NCI-H524 treated with DMSO at 0.1 percent for 48 hours (cell line): ENCODE measurements around the gene ROBO2.

ENCODE experiments used
- DNase-seq: peaks from one replicate; lab custom pipeline; 2025; lab: John Stamatoyannopoulos, UW

The ROBO2 gene

DNA sequence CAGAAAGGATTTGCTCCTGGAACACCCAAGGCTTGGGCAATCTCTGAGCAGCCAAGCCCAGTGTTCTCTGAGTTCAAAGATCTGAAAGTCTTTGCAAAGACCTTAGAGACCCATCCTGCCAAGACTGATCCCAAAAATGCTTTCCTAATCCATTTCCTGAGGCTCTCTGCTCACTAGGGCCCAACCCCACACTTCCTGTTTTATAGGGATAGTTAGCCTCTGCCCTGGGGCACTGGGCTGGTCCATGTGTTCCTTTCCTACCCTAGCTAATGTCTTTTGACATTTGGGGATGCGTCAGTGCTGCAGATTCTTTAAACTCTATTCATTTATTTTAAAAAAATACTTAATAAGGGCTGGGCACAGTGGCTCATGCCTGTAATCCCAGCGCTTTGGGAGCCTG is 372.7 kb downstream of the ROBO2 start:
- no peak for DNase-seq

DNA sequence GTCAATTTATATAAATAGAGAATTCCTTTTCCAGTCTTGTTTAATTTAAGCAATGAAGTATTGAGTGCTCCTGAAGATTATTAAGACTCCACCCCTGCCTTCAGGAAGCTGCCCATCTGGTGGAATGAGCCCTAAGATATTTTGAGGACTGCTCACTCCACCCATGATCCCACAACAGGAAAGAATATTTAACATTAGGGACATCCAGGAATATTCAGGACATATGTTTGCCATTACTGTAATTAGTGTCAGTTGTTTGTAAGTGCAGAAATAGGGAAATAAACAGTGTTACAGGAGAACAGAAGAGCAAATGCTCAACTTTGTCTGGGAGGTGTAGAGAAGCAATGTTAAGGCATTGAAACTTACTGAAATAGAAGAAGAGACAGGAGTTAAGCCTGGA is 375.0 kb downstream of the ROBO2 start:
- no peak for DNase-seq

DNA sequence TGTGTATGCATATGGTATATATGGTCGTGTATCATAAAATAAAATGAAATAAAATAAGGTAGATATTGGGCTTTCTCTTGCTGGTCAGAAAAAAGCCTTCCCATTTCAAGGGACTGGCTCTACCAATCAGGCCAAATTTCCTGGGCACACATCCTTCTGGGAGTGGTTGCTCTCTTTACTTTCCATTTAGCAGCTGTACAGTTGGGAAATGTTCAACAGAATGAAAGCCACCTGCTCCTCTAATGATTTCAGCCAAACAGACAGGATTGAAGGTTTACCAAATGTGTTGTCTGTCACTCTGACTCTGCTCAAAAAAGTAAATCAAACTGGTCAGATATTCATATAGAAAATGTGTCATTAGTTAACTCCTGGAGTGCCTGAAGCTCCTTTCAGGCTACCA is 380.4 kb downstream of the ROBO2 start:
- no peak for DNase-seq

DNA sequence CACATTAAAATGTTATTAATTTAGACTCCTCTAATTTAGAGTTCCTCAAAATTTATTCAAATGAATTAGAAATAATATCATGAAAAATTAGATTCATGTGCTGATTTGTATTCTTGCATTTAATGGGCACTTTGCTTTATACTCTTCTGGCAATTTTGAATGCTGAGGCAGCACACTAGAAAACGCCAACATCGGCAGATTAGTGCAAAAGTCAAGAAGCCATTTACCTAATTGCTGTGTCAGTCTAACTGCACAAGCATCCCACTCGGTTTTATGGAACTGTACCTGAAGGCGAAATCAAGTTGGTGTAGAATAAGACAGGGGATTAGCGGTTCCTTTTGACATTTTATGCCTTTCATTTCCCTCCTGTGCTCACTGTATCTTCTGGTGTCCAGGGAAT is 382.0 kb downstream of the ROBO2 start:
- no peak for DNase-seq

DNA sequence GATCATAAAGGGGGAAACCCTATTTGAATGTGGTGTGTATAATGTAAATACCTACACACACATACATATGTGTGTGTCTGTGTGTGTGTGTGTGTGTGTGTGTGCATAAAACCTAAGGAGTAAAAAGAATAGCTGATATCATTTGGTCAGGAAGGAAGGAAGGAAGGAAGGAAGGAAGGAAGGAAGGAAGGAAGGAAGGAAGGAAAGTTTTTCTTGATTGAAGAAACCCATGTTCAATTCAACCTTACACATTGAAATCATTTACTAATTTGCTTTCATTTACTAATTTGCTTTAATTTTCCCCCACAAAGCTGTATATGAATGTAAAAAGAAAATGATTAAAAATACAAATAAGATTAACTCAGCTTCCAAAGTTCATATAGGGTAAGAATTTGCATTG is 386.6 kb downstream of the ROBO2 start:
- no peak for DNase-seq

DNA sequence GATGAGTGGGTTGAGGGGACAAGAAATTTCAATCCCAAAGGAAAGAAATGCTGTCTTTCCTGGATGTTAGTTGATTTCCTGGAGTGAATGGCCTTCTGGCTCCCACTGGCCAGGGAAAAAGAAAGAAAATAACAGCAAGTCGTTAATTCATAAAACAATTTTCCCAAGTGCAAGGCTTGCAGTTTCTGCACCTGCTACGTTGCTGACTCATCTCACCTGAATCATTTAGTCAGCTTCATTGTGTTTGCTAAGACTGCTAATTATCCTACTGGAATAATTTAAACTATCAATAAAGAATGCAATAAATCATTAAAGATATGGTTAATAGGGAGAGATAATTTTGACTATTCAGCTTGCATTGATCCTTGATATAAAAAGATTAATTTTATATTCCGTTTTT is 387.6 kb downstream of the ROBO2 start:
- no peak for DNase-seq

DNA sequence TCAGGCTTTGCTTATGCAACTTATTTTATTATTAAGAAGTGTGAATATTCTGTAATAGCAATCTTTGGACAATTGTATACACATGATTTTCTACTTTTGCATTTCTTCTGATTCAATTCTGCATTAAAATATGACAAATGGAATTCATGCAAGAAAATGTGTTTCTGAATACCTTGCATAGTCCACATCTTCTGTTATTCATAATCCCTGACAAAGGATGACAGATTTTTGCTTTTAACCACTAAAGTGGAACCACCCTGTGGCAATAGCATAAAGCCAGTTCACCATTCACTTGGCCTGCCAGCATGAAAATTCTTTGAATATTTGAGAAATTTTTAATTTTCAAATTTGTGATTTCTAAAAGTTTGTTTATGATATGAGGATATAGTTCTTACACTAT is 397.0 kb downstream of the ROBO2 start:
- no peak for DNase-seq

DNA sequence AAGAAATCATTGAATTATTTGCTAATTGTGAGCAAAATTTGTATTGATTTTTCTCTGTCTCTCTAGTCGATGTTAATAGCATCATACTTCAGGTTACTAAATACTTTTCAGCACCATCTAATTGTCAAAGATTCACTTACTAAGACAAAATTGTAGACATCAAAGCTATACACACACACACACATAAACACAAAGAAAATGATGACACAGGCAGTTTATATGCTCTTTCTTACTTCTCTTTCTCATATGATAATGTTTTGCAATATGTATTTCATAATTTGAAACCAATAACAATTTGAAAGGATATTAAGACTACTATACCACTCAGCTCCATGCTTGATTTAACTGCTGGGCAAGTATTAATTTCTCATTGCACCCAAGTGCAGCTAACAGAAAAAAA is 406.2 kb downstream of the ROBO2 start:
- no peak for DNase-seq

DNA sequence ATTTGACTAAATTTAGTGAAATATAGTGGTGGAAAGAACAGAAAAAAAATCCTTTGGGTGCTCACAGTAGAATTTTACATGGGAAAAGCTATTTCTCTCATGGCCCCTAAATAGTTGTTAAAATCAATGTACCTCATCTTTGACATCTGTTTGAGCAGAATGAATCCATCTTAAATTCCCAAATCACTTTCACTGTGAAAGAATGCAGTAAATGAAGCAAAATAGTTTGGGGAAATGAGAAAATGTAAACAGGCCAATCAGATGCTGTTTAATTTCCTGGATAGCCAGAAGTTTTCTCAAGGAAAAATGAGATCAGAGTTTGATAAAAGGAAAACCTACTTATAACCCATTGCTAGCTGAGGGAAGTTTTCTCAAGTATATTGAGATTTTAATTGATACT is 406.9 kb downstream of the ROBO2 start:
- DNase-seq, result no peak

DNA sequence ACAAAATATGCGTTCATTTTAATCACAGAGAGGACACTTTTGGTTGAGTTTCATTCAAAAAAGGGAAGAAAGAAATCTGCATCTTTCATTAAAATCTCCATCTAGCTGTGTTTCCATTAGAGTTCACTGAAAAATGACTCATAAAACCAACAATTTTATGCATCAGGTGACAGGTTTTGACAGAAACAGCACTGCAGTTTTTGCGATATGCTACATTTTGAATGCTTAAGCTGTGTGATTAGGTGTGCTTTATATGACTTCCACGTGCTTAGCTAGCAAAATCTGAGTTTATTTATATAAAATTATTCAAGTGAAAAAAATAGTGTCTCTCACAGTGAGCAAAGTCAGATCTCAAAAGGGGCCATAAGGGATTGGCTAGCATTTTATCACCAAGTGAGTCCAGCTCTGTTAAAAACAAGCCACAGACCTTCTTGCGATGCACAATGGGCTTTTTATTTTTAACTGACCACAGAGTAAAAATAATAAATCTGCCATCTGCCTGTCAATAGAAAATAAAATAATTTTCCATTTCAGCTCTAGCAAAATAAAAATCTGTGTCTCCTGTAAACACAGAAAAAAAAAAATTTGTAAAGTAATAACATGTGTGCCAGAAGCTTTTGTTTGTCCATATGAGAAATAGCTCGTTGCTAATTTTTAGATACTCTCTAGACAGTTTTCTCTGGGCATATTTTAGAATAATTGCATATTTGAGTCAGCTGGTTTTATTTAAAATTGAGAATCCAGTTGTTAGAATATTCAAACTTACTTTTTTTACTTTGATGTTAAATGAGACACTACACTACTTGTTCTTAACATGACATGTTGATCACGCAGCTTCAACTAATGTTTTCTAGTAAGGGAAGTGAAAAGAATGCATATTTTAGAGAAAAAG is 409.8 kb downstream of the ROBO2 start:
- DNase-seq, result no peak

DNA sequence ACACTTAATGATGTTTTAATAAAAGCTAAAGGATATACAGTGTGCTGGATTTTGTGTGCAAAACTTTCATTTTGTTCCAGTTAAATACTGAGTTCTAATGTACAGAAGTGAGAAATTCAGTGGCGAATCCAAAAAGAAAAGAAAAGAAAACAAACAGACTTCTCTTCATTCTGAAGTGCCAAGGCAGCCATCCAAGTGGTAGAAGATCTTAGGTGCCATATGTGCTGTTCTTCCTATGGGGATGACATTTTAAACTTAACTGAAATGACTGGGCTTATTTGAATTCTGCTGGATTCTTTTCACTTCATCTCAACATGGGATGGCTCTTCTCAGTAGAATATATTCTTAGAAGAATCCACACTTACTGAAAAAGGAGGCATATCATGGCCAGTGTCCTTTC is 416.5 kb downstream of the ROBO2 start:
- DNase-seq, result no peak

DNA sequence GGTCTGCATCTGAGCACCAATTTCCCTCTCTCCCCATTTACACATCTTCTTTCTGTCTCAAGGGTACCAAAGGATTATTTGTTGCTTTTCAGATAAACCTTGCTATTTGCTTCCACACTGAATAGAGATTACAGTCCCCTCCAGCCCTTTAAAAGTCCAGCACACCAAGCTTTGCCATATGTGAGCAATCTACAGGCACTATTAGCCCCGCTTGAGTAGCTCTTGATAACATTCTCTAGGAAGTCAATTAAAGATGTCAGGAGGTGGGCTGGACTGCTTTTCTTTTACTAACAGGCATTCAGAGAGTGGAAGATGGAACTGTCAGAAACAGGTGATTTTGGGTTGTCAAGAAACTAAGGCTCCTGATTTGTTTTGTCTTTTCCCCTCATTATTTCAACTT is 417.0 kb downstream of the ROBO2 start:
- peak; percentile 59 for DNase-seq

DNA sequence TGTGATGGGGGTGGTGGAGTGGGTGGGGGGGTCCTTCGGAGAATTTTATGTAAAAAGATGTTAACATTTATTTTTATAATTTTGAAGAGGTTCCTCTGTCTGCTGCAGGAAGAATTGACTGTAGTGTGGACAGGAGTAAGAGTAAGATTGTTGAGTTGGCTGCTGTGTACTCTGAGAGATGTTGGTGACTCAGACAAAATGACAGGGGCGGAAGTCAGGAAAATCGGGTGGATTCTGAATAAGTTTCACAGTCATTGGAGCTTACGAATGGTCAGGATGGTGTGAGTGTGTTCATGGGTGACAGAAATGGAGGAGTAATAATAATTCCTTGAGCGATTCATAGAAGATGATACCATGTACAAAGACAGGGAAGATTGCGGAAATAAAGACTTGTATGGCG is 420.0 kb downstream of the ROBO2 start:
- no peak for DNase-seq

DNA sequence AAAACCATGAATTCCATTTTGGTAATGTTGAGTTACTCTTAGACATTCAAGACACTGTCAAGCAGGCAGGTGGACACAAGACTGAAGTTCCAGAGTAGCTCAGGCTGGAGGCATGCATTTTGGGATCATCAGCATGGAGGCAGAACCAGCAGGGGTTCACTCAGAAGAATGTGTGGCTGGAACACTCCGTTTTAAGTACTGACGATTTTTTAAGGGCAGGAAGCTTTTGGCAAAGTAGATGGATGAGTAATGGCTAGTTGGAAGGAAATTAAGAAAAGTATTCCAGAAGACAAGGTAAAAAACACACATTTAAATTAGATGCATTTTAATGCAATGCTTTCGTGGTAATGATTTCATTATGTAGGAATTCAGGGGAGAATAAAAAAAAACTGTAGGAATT is 420.4 kb downstream of the ROBO2 start:
- no peak for DNase-seq

DNA sequence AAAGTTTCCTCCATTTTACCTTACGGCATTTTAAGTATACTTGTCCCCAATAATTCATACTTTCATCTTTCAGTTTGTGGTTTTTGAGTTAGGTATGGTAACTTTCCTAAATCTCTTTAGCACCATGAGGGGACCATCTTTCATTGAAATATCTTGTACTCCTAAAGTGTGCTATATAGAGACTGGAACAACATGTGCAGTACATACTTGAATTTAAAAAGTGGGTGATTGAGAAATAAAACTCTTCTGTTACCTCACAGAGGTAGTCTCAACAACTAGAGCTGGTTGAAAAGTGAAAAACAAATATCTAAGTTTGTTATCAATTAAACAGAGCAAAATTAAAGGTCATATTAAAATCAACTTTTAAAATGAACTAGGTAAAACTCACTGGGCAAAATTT is 423.1 kb downstream of the ROBO2 start:
- DNase-seq, result no peak

DNA sequence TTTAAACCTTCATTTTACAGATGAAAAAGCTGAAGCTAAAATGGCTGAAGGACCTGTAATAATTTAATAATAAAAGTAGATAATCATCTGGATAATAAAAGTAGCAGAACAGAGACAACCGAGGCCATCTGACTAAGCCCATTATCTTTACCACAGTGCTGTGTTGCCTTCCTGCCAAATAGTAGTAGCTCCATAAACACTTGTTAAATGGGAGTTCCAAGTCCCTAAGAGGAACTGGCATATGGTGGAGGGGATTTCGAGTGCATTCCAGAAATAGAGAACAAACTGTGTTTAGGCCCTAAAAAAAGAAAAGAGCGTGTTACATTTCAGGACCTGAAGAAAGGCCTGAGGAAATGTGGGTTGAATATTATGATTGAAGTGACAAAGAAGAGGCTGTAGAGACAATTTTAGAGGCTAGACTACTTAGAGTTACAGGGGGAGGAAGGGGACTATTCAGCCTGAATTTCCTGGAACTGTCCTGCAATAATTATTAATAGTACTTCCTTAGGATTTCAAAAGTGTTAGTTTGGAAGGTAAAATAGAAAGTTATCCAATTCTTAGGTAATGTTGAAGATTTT is 424.3 kb downstream of the ROBO2 start:
- DNase-seq, result no peak

DNA sequence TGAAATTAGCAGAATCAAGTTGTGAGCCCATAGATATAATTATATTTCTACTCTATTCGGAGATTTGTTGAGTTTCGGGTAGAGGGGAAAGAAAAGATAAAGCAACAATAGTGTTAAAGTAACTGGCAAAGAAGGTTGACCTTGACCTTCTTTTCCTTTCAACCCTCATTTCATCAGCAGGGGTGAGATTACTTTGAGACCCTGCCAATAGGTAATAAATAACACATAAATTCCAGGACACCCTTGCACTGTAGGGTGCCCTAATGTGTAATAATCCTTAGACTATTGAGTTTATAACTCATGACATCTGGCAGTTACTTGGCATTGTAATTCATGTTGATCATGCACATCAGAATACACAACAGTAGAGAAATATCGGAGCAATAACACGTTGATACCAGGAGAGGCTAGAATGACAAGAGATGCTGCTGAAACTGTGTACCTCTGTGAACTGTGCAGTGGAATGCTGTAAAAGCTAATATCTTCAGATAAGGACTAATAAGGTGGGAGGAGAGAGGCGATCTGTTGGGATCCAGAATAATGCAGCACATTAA is 426.7 kb downstream of the ROBO2 start:
- no peak for DNase-seq

DNA sequence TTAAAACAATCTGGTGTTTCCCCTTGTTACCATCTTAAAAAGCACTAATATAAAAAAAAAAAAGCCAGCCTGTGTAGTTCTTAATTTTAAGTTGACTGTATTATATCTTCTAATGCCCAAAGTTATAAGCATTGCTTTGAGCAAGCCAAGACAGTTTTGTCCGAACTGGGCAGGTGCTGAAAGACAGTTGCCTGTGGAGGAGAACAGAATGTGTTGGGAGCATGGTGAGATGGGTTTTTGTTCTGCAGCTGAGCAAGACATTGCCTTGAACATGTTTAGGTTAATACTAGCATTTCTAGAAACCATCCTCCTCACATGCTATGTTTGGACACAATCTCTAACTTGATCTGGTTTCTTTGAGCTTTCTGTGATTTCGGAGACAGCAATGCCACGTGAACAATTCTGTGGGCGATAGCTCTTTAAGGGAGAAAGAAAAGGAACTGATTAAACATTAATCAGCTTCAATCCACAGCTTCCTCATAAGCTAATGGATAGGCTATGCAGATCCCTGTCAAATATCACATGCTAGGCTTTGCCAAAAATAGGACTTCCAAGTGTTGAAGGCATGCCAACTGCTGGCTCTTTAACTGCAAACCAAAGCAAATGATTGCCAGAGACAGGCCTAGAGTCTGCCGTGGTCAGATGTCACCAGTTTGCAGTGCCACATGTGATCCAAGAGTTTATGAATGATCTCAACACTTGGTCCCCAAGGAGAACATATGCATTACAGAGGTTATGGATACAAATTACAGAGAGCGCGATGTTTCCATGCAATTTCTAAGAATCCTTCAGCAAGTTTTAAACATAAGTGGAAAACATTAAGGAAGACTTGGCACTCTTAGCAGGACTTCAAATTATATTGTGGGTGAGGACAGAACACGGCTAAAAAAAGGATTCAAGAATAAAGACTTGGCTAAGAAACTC is 428.1 kb downstream of the ROBO2 start:
- no peak for DNase-seq

DNA sequence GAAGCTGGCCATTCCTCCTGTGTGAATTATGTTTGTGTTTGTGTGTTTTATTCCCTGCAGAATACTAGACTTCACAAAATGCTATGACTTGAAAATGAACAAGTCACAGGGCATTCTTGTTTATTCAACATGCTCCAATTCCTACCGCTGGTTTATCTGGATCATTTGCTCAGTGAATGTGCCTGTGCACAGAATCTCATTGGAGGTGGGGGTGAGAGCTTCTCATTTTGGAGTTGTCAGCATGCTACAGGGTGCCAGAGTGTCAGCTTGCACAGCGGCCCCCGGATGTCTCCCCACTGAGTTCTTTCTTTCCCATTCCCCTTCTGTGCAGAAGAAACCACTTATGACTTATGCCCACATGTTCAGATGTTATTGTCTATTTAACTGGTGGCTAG is 428.7 kb downstream of the ROBO2 start:
- DNase-seq, result no peak

DNA sequence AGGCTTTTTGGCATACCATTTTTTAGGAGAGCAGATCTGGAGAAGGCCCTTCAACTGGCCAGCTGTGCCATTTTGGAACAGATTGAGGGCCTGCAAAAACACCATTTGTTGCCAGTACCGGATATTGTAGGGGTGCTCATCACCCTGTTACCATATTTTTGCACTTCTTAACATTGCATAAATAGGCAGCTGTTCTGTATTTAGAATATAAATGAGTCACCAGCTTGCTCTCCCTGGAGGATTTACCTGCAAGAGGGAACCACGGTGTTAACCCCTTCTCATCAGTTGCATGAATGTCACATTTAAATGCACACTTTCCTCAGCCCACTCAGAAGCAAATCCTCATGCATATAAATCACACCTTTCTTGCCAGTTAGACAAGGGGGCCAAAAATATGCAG is 435.6 kb downstream of the ROBO2 start:
- DNase-seq, result peak; percentile 89

DNA sequence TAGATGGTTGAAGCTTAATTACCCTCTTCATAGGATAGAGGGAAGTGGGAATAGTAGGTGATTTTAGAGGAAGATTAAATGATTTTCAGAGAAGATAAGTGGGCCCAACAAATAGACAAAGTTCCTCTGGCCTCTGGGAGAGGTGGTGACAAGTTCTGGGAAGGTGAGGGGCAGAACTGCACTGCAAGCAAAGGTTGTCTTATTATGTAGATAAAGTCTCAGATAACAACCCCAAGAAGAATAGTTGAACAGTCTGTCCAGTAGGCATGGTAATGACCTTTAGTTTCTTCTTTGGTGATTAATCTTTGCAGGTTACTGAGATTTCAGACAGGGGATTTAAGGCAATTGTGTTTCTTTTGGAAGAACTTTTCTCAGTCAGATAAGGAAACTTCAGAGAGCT is 439.1 kb downstream of the ROBO2 start:
- no peak for DNase-seq

DNA sequence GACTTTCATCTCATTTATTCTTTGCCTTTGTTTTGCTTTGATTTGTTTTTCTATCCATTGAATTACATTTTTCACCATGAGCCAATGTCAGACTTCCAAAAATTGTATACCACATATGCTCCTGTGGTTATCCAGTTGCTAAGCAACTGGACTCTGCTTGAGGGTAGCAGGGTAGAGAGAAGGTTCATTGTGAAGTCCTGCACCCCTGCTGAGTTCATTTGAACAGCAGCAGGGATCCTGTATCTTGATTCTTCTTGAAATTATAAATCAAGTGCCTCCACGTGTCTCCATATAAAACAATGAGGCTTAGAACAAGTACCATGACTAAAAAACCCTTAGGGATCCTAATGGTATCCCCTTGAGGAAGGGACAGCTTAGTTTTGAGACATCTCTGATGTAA is 449.3 kb downstream of the ROBO2 start:
- DNase-seq, result peak; percentile 19

DNA sequence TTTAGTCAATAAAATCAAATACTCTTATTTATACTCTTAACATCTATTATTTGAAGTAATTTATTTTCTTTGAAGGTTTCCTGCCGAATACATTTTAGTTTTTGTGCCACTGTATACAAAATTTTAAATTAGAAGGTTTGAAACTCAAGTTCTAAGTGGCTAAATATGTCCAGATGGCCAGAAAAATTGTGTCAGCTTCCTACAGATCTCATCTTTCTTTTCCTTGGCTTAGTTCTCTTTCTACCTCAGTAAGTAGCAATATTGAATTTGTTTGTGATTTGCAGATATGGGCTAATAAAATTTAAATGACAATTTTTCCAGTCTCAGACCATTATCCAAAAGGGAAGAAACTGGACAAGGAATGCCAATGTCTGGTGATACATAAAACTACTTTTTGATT is 452.1 kb downstream of the ROBO2 start:
- DNase-seq, result no peak
